Osteoblast (primary cell): ENCODE results near the gene GBP3. TPM values are rescaled to one million over a fixed set of nuclear protein-coding genes. Genes with fewer than 3 reads are reported as not detected.
"Not testable (repeated sequence)": the region's sequence is repeated elsewhere in the genome, so short reads cannot be mapped to it uniquely, and the experiment has no call there.

Experiments
- DNase-seq: peaks from one replicate; pipeline ENCODE4 v3.0.0; 2011; ENCODE audit warnings: low spot score, mixed read lengths; ENCODE audit not compliant: insufficient read length; ENCODE audit errors: missing footprints
- H2AFZ ChIP-seq: 2 replicates; pipeline ENCODE4 v1.6.0; 2011; ENCODE audit warnings: mild to moderate bottlenecking, low read length
- H3K27ac ChIP-seq: 2 replicates; pipeline ENCODE4 v1.5.1; 2011; ENCODE audit warnings: mild to moderate bottlenecking, low read depth, low read length, moderate library complexity
- H3K27me3 ChIP-seq: 2 replicates; pipeline ENCODE4 v1.6.0; 2012; ENCODE audit warnings: mild to moderate bottlenecking, control low read depth, inconsistent platforms, low read length, moderate library complexity; ENCODE audit not compliant: insufficient read depth
- H3K36me3 ChIP-seq: 2 replicates; pipeline ENCODE4 v1.5.1; 2011; ENCODE audit warnings: mild to moderate bottlenecking, low read length, control low read depth, moderate library complexity; ENCODE audit not compliant: insufficient read depth
- H3K4me1 ChIP-seq: 2 replicates; pipeline ENCODE4 v1.5.1; 2011; ENCODE audit warnings: mild to moderate bottlenecking, low read length, control low read depth, moderate library complexity; ENCODE audit not compliant: insufficient read depth
- H3K4me2 ChIP-seq: 2 replicates; pipeline ENCODE4 v1.6.0; 2011; ENCODE audit warnings: mild to moderate bottlenecking, low read length; ENCODE audit not compliant: insufficient read depth
- H3K4me3 ChIP-seq: fragments of 200-600 bp; sonication (generic); 3 replicates; pipeline ENCODE4 v1.5.1; 2012; ENCODE audit warnings: mild to moderate bottlenecking, low read length, inconsistent platforms; ENCODE audit not compliant: insufficient read depth
- H3K79me2 ChIP-seq: 2 replicates; pipeline ENCODE4 v1.6.0; 2012; ENCODE audit warnings: mild to moderate bottlenecking, low read length, control low read depth, inconsistent platforms; ENCODE audit not compliant: insufficient read depth
- H3K9me3 ChIP-seq: 2 replicates; pipeline ENCODE4 v1.5.1; 2011; ENCODE audit warnings: low read depth, low read length, control low read depth
- H4K20me1 ChIP-seq: 2 replicates; pipeline ENCODE4 v1.6.0; 2012; ENCODE audit warnings: mild to moderate bottlenecking, low read length, control low read depth; ENCODE audit not compliant: insufficient read depth
- total RNA-seq: library from RNA; depleted of rRNA; stranded (reverse); fragments of >200 nt; gene quantifications from 2 replicates; pipeline ENCODE4 v1.2.3, GENCODE V29; 2012
- TF ChIP-seq, protein P1 (sequence below): IDR thresholded peaks from 2 replicates; pipeline ENCODE4 v1.5.1; 2011; ENCODE audit warnings: mild to moderate bottlenecking, low read depth, low read length, moderate library complexity; ENCODE audit errors: extremely low read depth

Gene GBP3
- total RNA-seq, 1 donor, result 39.1 TPM

DNA sequence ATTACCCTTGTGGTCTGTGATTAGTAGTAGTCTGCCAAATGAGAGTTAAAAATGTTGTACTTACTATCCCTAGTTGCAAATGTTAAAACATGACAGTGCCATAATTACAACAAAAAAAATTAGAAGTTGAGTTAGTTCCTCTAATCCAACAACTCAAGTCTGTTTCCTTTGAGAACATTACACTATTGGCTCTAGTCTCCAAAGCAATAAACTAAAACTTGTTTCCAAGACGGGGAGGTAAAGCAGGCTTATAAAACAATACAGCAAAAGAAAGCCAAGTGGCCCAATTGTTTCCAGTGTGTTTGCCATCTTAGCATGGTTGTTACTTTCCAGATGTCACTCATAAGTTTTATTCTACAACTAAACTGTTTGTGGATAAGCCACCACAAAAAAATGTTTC lies 41.8 kb downstream of the GBP3 start:
- no peak overlapping the region for H3K27ac ChIP-seq
- no peak overlapping the region for H3K4me3 ChIP-seq
- H3K27me3 ChIP-seq, result no peaks in the 10 kb centered on the region
- H2AFZ ChIP-seq, result no peak overlapping the region
- DNase-seq, result no peak
- peaks cover 54% of the 10 kb centered on the region for H3K79me2 ChIP-seq
- peaks cover 16% of the 10 kb centered on the region for H3K36me3 ChIP-seq
- peaks cover 9% of the 10 kb centered on the region for H4K20me1 ChIP-seq
- peaks cover 38% of the 10 kb centered on the region for H3K4me1 ChIP-seq
- H3K4me2 ChIP-seq, result no peak overlapping the region
- H3K9me3 ChIP-seq, result no peaks in the 10 kb centered on the region
- TF ChIP-seq, protein P1, sequence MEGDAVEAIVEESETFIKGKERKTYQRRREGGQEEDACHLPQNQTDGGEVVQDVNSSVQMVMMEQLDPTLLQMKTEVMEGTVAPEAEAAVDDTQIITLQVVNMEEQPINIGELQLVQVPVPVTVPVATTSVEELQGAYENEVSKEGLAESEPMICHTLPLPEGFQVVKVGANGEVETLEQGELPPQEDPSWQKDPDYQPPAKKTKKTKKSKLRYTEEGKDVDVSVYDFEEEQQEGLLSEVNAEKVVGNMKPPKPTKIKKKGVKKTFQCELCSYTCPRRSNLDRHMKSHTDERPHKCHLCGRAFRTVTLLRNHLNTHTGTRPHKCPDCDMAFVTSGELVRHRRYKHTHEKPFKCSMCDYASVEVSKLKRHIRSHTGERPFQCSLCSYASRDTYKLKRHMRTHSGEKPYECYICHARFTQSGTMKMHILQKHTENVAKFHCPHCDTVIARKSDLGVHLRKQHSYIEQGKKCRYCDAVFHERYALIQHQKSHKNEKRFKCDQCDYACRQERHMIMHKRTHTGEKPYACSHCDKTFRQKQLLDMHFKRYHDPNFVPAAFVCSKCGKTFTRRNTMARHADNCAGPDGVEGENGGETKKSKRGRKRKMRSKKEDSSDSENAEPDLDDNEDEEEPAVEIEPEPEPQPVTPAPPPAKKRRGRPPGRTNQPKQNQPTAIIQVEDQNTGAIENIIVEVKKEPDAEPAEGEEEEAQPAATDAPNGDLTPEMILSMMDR, result no peak

DNA sequence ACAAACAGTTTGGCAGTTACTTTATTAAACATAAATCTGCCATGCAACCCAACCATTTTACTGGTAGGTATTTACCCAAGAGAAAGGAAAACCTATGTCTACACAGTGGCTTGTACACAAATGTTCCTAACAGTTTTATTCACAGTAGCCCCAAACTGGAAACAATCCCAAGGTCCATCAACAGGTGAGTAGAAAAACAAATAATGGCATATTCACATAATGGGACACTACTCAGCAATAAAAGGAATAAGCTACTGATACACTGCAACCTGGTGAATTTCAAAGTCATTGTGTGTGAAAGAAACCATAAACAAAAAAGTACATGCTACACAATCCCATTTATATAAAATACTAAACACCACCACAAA lies 42.9 kb downstream of the GBP3 start:
- Histone ChIP-seq H3K4me1 (peaks cover 27% of the 10 kb centered on the region), H3K4me2 (peak overlapping the region; percentile 33), H3K79me2 (peaks cover 51% of the 10 kb centered on the region), H3K27me3 (no peaks in the 10 kb centered on the region), H3K4me3 (no peak overlapping the region), H3K36me3 (peaks cover 16% of the 10 kb centered on the region), H2AFZ (no peak overlapping the region), H4K20me1 (peaks cover 9% of the 10 kb centered on the region), H3K9me3 (no peaks in the 10 kb centered on the region), H3K27ac (no peak overlapping the region)
- TF ChIP-seq, protein P1, result no peak
- no peak for DNase-seq

DNA sequence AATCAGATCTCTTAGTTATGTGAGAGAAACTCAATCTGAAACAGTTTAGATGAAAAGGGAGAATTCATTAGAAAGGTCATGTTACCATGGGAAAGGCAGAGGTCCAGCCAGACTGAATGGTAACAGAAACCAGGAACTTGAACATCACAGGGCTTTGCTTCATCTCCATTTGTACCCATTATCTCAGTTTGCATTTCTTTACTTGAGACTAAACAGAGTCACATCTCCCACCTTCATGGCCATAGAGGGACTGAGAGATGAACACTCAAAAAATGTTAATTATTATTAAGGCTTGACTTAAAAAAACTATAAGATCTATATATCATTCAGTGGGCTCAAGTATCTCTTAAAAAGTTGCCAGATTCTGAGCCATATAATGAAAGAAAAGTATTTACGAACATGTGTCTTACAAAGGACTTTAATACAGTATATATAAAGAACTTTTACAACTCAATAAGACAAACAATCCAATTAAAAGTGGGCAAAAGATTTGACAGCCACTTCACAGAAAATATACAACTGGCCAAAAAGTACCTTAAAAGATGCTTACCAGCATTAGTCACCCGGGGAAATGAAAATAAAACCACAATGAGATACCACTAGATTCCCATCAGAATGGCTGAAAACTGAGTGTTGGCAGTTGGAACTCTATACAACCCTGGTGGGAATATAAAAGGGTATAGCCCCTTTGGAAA lies 43.5 kb downstream of the GBP3 start:
- Histone ChIP-seq H3K4me1 (peaks cover 22% of the 10 kb centered on the region), H3K9me3 (no peaks in the 10 kb centered on the region), H4K20me1 (peaks cover 9% of the 10 kb centered on the region), H3K27me3 (no peaks in the 10 kb centered on the region), H2AFZ (no peak overlapping the region), H3K4me2 (peak overlapping the region; percentile 33), H3K79me2 (peaks cover 50% of the 10 kb centered on the region), H3K27ac (no peak overlapping the region), H3K36me3 (peaks cover 16% of the 10 kb centered on the region), H3K4me3 (no peak overlapping the region)
- TF ChIP-seq, protein P1, result no peak
- peak; percentile 76 for DNase-seq

DNA sequence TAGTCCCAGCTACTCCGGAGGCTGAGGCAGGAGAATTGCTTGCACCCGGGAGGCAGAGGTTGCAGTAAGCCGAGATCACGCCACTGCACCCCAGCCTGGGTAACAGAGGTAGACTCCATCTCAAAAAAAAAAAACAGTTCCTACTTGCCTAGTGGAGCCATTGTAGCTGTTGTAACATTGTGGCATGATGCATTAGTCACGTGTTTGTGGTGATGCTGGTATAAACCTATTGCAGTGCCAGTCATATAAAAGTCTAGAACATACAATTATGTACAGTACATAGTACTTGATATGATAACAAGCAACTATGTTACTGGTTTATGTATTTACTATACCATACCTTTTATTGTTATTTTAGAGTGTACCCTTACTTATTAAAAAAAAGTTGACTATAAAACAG lies 46.4 kb downstream of the GBP3 start:
- no peak overlapping the region for H3K4me2 ChIP-seq
- H3K36me3 ChIP-seq, result peaks cover 4% of the 10 kb centered on the region
- H3K4me3 ChIP-seq, result no peak overlapping the region
- peaks cover 11% of the 10 kb centered on the region for H3K4me1 ChIP-seq
- H3K27ac ChIP-seq, result no peak overlapping the region
- no peaks in the 10 kb centered on the region for H3K27me3 ChIP-seq
- H2AFZ ChIP-seq, result no peak overlapping the region
- H3K9me3 ChIP-seq, result no peaks in the 10 kb centered on the region
- DNase-seq, result no peak
- H3K79me2 ChIP-seq, result peaks cover 47% of the 10 kb centered on the region
- H4K20me1 ChIP-seq, result peaks cover 12% of the 10 kb centered on the region
- TF ChIP-seq, protein P1, result no peak

DNA sequence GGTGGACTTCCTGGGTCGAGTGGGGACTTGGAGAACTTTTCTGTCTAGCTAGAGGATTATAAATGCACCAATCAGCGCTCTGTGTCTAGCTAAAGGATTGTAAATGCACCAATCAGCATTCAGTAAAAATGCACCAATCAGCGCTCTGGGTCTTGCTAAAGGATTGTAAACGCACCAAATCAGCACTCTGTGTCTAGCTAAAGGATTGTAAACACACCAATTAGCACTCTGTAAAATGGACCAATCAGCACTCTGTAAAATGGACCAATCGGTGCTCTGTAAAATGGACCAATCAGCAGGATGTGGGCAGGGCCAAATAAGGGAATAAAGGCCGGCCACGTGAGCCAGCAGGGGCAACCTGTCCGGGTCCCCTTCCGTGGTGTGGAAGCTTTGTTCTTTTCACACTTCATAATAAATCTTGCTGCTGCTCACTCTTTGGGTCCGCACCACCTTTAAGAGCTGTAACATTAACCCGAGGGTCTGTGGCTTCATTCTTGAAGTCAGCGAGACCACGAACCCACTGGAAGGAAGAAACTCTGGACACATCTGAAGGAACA lies 48.0 kb downstream of the GBP3 start:
- H3K36me3 ChIP-seq, H3K27ac ChIP-seq, DNase-seq, H3K27me3 ChIP-seq, H3K4me3 ChIP-seq, H3K4me2 ChIP-seq, H3K9me3 ChIP-seq, H3K4me1 ChIP-seq, H2AFZ ChIP-seq: not testable (repeated sequence)
- peaks cover 33% of the 10 kb centered on the region for H3K79me2 ChIP-seq
- H4K20me1 ChIP-seq, result peaks cover 12% of the 10 kb centered on the region
